ENCODE data around the gene CLDN1. TPM values are rescaled to one million over a fixed set of nuclear protein-coding genes. Genes with fewer than 3 reads are reported as not detected.

Gene CLDN1
- total RNA-seq, 1 experiment from 2014 or later = 0.42 TPM

DNA sequence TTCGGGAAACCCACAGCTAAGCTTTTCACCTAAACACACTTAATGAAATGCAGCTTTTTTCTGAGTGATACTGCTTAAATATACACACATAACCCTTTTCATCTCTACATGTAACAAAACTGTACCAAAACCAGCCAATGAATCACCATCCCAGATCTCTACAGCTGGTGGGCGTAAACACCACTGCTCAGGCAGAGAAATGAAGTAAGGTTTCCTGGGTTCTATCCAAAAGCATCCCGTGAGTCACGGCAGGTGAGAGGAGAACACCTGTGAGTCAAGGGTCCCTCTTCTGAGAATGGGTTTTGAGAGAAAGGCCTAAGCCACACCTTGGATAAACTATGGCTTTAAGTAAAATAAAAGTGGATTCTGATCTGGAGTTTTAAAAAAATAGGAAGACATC, 2.6 kb downstream of the CLDN1 start:
- Histone ChIP-seq H3K4me1 (no peaks in the 10 kb centered on the region), H3K27ac (no peak overlapping the region), H3K9me3 (replicated peaks) (no peaks in the 10 kb centered on the region), H3K4me3 (no peak overlapping the region), H3K27me3 (no peaks in the 10 kb centered on the region), H3K36me3 (no peaks in the 10 kb centered on the region)
- no peak for DNase-seq

DNA sequence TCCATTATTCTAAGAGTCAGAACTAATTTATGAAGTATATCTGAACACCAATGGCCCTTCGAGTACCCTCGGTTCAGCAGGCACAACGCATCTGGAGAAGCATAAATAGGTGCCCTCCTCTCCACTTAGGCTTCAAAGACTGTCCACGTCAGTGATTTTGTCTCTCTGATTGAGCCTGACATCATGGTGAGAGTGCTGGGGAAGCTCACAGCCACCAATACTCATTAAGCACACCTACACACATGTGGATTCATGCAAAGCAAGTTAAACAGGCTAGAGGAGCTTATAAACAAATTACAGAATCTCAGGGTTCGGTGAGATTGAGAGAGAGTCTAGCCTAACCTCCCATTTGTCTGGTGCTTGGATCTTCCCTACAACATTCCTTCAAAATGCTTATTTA, 3.6 kb downstream of the CLDN1 start:
- H3K27me3 ChIP-seq = no peaks in the 10 kb centered on the region
- no peak for DNase-seq
- H3K36me3 ChIP-seq = no peaks in the 10 kb centered on the region
- no peaks in the 10 kb centered on the region for H3K9me3 ChIP-seq (replicated peaks)
- H3K4me1 ChIP-seq = no peaks in the 10 kb centered on the region
- H3K4me3 ChIP-seq = no peak overlapping the region
- H3K27ac ChIP-seq = no peak overlapping the region

GRCh38 chr3:190314741-190315140, 7.5 kb downstream of the CLDN1 start:
- no peak overlapping the region for H3K4me3 ChIP-seq
- no peaks in the 10 kb centered on the region for H3K27me3 ChIP-seq
- H3K9me3 ChIP-seq (replicated peaks) = no peaks in the 10 kb centered on the region
- DNase-seq = no peak
- H3K4me1 ChIP-seq = no peaks in the 10 kb centered on the region
- H3K36me3 ChIP-seq = no peaks in the 10 kb centered on the region
- no peak overlapping the region for H3K27ac ChIP-seq

- Histone ChIP-seq H3K4me1 (no peaks in the 10 kb centered on the region), H3K27ac (no peak overlapping the region), H3K4me3 (no peak overlapping the region), H3K27me3 (no peaks in the 10 kb centered on the region), H3K9me3 (replicated peaks) (no peaks in the 10 kb centered on the region), H3K36me3 (no peaks in the 10 kb centered on the region)
- no peak for DNase-seq
These were observed 12.8 kb downstream of the CLDN1 start for GRCh38 chr3:190309414-190309813.

DNA sequence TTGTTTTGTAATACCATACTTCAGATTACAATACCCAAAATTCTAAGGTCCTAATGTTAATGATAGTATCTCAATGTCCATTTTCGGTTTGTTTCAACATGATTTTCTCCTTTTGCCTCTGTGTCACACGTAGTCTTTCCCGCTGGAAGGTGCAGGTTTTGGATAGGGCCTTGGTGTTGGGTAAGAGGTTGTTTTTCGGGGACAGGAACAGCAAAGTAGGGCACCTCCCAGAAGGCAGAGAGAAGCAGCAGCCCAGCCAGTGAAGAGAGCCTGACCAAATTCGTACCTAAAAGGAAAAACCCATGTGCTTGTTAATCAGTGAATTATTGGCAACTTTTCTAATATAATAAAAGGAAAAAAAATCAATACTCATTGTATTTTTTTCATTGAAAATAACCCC, 14.1 kb downstream of the CLDN1 start:
- no peaks in the 10 kb centered on the region for H3K36me3 ChIP-seq
- DNase-seq = no peak
- no peaks in the 10 kb centered on the region for H3K27me3 ChIP-seq
- H3K27ac ChIP-seq = no peak overlapping the region
- H3K9me3 ChIP-seq (replicated peaks) = no peaks in the 10 kb centered on the region
- no peaks in the 10 kb centered on the region for H3K4me1 ChIP-seq
- H3K4me3 ChIP-seq = no peak overlapping the region

DNA sequence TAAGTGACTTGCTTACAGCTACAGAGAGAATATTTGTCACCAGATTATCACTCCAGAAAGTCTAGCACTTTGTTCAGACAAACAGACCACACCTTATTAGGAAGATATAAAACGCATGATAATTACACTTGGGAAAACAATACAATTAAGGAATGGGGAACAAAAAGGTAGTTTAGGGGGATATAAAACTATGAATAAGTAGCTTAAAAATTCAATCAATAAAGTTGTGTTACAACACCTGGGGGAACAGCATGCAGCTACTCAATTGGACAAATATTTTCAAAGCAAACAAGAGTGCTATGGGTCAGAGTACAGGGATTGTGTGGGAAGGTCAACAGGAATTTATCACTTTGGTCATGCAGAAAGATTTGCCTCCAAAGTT, 15.1 kb downstream of the CLDN1 start:
- DNase-seq = no peak
- Histone ChIP-seq H3K4me1 (0 out of 2 replicates have a peak, but pooled peaks cover 3% of the 10 kb centered on the region), H3K4me3 (no peak overlapping the region), H3K27ac (no peak overlapping the region), H3K27me3 (no peaks in the 10 kb centered on the region), H3K9me3 (replicated peaks) (no peaks in the 10 kb centered on the region), H3K36me3 (no peaks in the 10 kb centered on the region)

DNA sequence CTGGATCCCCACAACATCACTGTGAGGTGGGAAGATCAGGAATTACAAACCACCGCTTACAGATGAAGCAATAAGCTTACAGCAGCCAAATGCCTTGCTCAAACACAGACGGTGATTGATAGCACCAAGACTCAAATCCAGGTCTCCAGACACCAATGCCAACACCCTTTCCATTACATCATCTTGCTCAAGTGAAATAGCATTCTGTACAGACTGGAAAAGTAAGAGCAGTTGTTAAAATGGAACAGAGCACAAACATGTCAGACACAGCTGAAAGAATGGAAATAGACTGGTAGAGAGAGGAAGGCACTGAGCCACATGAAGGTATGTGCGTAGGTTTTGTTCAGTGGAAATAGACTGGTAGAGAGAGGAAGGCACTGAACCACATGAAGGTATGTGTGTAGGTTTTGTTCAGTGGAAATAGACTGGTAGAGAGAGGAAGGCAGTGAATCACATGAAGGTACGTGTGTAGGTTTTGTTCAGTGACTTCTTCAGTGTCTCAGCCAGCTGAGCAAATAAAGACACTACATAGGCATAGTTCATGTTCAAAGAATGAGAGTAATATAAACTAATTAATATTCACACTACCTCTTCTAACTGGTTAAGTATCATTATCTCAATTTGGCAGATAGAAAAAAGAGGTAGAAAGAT, 15.6 kb downstream of the CLDN1 start:
- no peaks in the 10 kb centered on the region for H3K36me3 ChIP-seq
- no peaks in the 10 kb centered on the region for H3K27me3 ChIP-seq
- no peak overlapping the region for H3K4me3 ChIP-seq
- no peak for DNase-seq
- 0 out of 2 replicates have a peak, but pooled peaks cover 4% of the 10 kb centered on the region for H3K4me1 ChIP-seq
- no peak overlapping the region for H3K27ac ChIP-seq
- no peaks in the 10 kb centered on the region for H3K9me3 ChIP-seq (replicated peaks)

DNA sequence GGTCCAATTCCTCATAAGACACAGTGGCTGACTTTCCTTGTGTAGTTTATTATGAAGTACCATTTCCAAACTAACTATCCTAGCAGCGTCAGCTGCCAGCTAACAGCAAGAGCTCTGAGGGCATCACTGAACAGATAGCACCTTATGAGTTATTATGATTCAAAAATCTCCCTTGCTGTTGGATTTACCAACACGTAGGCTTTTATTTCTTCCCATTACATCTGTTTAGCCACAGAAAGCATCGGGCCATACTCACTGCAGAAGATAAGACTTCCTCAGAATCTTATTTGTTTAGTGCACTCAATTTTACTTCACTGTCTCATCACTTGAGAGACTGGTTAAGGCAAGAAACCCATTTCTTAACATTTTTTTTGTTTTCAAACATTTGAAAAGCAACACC, 16.2 kb downstream of the CLDN1 start:
- H3K4me3 ChIP-seq = no peak overlapping the region
- H3K36me3 ChIP-seq = no peaks in the 10 kb centered on the region
- no peaks in the 10 kb centered on the region for H3K27me3 ChIP-seq
- H3K9me3 ChIP-seq (replicated peaks) = no peaks in the 10 kb centered on the region
- no peak for DNase-seq
- H3K27ac ChIP-seq = no peak overlapping the region
- 0 out of 2 replicates have a peak, but pooled peaks cover 4% of the 10 kb centered on the region for H3K4me1 ChIP-seq

GRCh38 chr3:190305406-190305805, 16.8 kb downstream of the CLDN1 start:
- Histone ChIP-seq H3K27me3 (no peaks in the 10 kb centered on the region), H3K4me1 (0 out of 2 replicates have a peak, but pooled peaks cover 4% of the 10 kb centered on the region), H3K27ac (no peak overlapping the region), H3K36me3 (no peaks in the 10 kb centered on the region), H3K4me3 (no peak overlapping the region), H3K9me3 (replicated peaks) (no peaks in the 10 kb centered on the region)
- no peak for DNase-seq

GRCh38 chr3:190303884-190304283, 18.4 kb downstream of the CLDN1 start:
- Histone ChIP-seq H3K27me3 (no peaks in the 10 kb centered on the region), H3K4me3 (no peak overlapping the region), H3K9me3 (replicated peaks) (no peaks in the 10 kb centered on the region), H3K4me1 (0 out of 2 replicates have a peak, but pooled peaks cover 4% of the 10 kb centered on the region), H3K27ac (no peak overlapping the region), H3K36me3 (no peaks in the 10 kb centered on the region)
- no peak for DNase-seq

DNA sequence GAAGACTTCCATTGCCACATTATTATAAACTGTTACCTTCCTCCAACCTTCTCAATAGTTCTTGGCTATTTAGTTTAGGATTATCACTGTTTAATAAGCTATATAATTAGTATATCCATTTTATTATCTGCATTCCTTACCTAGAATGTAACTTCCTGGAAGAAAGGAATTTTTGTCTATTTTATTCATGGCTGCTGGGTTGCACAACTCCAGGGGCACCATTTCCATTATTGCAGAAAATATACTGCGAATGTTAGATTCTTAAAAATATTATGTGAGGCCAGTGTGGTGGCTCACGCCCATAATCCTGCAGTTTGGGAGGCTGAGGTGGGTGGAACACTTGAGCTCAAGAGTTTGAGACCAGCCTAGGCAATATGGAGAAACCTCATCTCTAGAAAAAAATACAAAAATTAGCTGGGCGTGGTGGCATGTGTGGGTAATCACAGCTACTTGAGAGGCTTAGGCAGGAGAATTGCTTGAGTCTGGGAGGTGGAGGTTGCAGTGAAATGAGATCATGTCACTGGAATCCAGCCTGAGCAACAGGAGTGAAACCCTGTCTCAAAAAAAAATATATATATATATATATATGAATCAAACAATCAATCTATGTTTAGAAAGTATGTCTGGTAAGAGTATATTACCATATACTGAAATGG, 19.9 kb downstream of the CLDN1 start:
- Histone ChIP-seq H3K9me3 (replicated peaks) (no peaks in the 10 kb centered on the region), H3K4me3 (no peak overlapping the region), H3K36me3 (no peaks in the 10 kb centered on the region), H3K4me1 (0 out of 2 replicates have a peak, but pooled peaks cover 4% of the 10 kb centered on the region), H3K27me3 (no peaks in the 10 kb centered on the region), H3K27ac (no peak overlapping the region)
- peak; percentile 4 to 18 for DNase-seq

- Histone ChIP-seq H3K9me3 (replicated peaks) (no peaks in the 10 kb centered on the region), H3K4me3 (no peak overlapping the region), H3K27ac (no peak overlapping the region), H3K27me3 (no peaks in the 10 kb centered on the region), H3K36me3 (no peaks in the 10 kb centered on the region), H3K4me1 (0 out of 2 replicates have a peak, but pooled peaks cover 4% of the 10 kb centered on the region)
- DNase-seq = no peak
These were observed 20.7 kb downstream of the CLDN1 start for GRCh38 chr3:190301591-190301990.

DNA sequence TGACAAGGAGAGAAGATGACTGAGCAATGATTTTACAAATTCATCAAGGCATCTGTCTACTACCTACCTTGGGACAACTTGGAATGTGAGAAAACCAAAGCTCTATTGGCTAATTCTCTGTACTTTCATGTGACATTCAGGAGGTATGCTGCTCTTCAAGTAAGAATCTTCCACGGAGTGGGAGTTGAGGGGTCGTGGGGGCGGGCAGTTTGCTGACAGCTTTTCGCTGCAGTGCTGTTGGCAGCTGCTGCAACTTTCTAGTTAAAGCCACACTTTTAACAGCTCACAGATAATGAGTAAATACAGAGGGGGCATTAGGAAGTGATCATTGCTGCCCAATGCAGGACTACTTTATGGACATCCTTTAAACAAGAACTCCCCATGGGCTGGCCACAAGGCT, 22.3 kb downstream of the CLDN1 start:
- DNase-seq = no peak
- Histone ChIP-seq H3K9me3 (replicated peaks) (no peaks in the 10 kb centered on the region), H3K4me1 (0 out of 2 replicates have a peak, but pooled peaks cover 4% of the 10 kb centered on the region), H3K27me3 (no peaks in the 10 kb centered on the region), H3K36me3 (no peaks in the 10 kb centered on the region), H3K27ac (no peak overlapping the region), H3K4me3 (no peak overlapping the region)

GRCh38 chr3:190294030-190294429, 28.2 kb downstream of the CLDN1 start:
- Histone ChIP-seq H3K4me3 (no peak overlapping the region), H3K36me3 (no peaks in the 10 kb centered on the region), H3K27ac (no peak overlapping the region), H3K9me3 (replicated peaks) (no peaks in the 10 kb centered on the region), H3K27me3 (no peaks in the 10 kb centered on the region), H3K4me1 (no peaks in the 10 kb centered on the region)
- DNase-seq = no peak

- no peak overlapping the region for H3K4me3 ChIP-seq
- no peak overlapping the region for H3K27ac ChIP-seq
- no peaks in the 10 kb centered on the region for H3K36me3 ChIP-seq
- no peaks in the 10 kb centered on the region for H3K27me3 ChIP-seq
- no peaks in the 10 kb centered on the region for H3K4me1 ChIP-seq
- no peak for DNase-seq
- H3K9me3 ChIP-seq (replicated peaks) = no peaks in the 10 kb centered on the region
These were observed 28.6 kb downstream of the CLDN1 start for GRCh38 chr3:190293621-190294020.
